NCI-H2196 (cell line): ENCODE results near the gene THRB.

ENCODE experiments used
- DNase-seq: peaks from one replicate; lab custom pipeline; 2025; ENCODE audit not compliant: unreplicated experiment; lab: John Stamatoyannopoulos, UW

The THRB gene

GRCh38 chr3:24316887-24317383, 177.7 kb downstream of the THRB start:
- DNase-seq: no peak

GRCh38 chr3:24315971-24316370, 178.7 kb downstream of the THRB start:
- DNase-seq: no peak

- DNase-seq: no peak
Observed at GRCh38 chr3:24315356-24315755, 179.3 kb downstream of the THRB start.

GRCh38 chr3:24311881-24312280, 182.8 kb downstream of the THRB start:
- DNase-seq: no peak

- no peak for DNase-seq
Observed at GRCh38 chr3:24310887-24311286, 183.8 kb downstream of the THRB start.

GRCh38 chr3:24306518-24306917, 188.1 kb downstream of the THRB start:
- no peak for DNase-seq

GRCh38 chr3:24305795-24306467, 188.7 kb downstream of the THRB start:
- no peak for DNase-seq

- DNase-seq: no peak
Observed at GRCh38 chr3:24303057-24303754, 191.4 kb downstream of the THRB start.

GRCh38 chr3:24302396-24302795, 192.3 kb downstream of the THRB start:
- DNase-seq: no peak

- DNase-seq: no peak
Observed at GRCh38 chr3:24300949-24301348, 193.7 kb downstream of the THRB start.

GRCh38 chr3:24299806-24300626, 194.6 kb downstream of the THRB start:
- DNase-seq: no peak

- no peak for DNase-seq
Observed at GRCh38 chr3:24299246-24299805, 195.3 kb downstream of the THRB start.

GRCh38 chr3:24296441-24297205, 198.0 kb downstream of the THRB start:
- DNase-seq: no peak

GRCh38 chr3:24294150-24294549, 200.5 kb downstream of the THRB start:
- no peak for DNase-seq

GRCh38 chr3:24291646-24292045, 203.0 kb downstream of the THRB start:
- no peak for DNase-seq

- DNase-seq: no peak
Observed at GRCh38 chr3:24290596-24290995, 204.1 kb downstream of the THRB start.

- DNase-seq: no peak
Observed at GRCh38 chr3:24288496-24289236, 206.0 kb downstream of the THRB start.

GRCh38 chr3:24287755-24288450, 206.7 kb downstream of the THRB start:
- no peak for DNase-seq

- no peak for DNase-seq
Observed at GRCh38 chr3:24286405-24286804, 208.2 kb downstream of the THRB start.
